GM13977 (cell line): Measurements from ENCODE around the gene FRA10AC1.
A peak's percentile ranks its signal among the peaks of the same experiment; 100 is the strongest.

Source experiments
- DNase-seq: peaks from one replicate; pipeline ENCODE4 v3.0.0; 2012; ENCODE audit warnings: low spot score
- in situ Hi-C: fragments of 300-500 bp; cut with MboI; formaldehyde crosslinking; loops from one replicate; pipeline ENCODE4 v1.12.0; 2022; ENCODE audit warnings: low sequenced_read_pairs, low pct_unique_long_range_greater_than_20kb, mixed read lengths, inconsistent platforms; ENCODE audit not compliant: unreplicated experiment
- TF ChIP-seq, protein P1 (sequence below): IDR thresholded peaks from 2 replicates; pipeline ENCODE4 v1.5.1; 2012; ENCODE audit warnings: mild to moderate bottlenecking, control low read depth; ENCODE audit not compliant: insufficient read depth; ENCODE audit errors: extremely low read depth, missing control alignments

Gene FRA10AC1, protein sequence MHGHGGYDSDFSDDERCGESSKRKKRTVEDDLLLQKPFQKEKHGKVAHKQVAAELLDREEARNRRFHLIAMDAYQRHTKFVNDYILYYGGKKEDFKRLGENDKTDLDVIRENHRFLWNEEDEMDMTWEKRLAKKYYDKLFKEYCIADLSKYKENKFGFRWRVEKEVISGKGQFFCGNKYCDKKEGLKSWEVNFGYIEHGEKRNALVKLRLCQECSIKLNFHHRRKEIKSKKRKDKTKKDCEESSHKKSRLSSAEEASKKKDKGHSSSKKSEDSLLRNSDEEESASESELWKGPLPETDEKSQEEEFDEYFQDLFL

DNA sequence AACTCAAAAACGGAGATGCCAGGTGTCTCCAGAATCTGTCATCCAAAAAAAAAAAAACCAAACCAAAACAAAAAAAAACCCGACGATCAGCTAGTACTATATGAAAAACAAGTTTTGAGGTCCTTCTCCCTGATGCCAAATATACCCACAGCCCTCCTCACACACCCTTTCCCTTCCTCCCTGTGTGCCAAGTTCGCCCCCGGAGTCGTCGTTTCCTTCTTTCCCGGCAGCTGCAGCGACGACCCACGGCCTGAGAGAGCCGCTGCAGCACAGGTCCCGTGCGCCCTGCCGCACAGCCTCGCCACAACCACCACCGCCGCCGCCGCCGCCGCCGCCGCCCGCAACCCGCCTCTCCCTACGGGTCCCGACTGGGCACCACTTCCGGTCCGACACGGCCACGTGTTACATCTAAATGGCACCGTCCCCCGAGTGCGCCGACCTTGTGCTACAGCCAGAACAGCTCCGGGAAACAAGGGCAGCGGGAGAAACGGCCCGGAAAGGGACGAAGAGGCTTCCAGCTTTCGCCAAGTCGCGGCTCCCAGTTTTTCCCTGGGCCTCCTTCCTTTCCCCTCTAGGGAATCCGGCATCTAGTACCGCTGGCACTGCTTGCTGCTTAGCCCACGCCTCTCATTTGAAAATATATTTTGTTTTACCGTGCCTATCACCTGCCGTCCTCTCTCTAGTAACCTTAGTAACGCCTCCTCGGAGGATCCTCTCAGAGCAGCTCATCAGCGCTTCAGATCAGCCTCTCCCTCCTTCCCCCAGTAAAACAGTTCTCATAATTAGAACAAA lies at the start of gene FRA10AC1:
TSS of gene FRA10AC1 (minus strand) at position 383 of the 792 bp plus-strand sequence. CDS start 2,486 bp downstream, outside the sequence.
- in situ Hi-C loops = no loop called here
- TF ChIP-seq, protein P1, sequence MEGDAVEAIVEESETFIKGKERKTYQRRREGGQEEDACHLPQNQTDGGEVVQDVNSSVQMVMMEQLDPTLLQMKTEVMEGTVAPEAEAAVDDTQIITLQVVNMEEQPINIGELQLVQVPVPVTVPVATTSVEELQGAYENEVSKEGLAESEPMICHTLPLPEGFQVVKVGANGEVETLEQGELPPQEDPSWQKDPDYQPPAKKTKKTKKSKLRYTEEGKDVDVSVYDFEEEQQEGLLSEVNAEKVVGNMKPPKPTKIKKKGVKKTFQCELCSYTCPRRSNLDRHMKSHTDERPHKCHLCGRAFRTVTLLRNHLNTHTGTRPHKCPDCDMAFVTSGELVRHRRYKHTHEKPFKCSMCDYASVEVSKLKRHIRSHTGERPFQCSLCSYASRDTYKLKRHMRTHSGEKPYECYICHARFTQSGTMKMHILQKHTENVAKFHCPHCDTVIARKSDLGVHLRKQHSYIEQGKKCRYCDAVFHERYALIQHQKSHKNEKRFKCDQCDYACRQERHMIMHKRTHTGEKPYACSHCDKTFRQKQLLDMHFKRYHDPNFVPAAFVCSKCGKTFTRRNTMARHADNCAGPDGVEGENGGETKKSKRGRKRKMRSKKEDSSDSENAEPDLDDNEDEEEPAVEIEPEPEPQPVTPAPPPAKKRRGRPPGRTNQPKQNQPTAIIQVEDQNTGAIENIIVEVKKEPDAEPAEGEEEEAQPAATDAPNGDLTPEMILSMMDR = peak; percentile 68
- peak; percentile 77 for DNase-seq

- in situ Hi-C loops = no loop called here
- no peak for DNase-seq
- TF ChIP-seq, protein P1 = no peak
Observed at GRCh38 chr10:93751832-93752231, 49.4 kb upstream of the FRA10AC1 start.

GRCh38 chr10:93751124-93751523 lies 48.7 kb upstream of the FRA10AC1 start:
- in situ Hi-C loops = no loop called here
- no peak for DNase-seq
- TF ChIP-seq, protein P1 = no peak

DNA sequence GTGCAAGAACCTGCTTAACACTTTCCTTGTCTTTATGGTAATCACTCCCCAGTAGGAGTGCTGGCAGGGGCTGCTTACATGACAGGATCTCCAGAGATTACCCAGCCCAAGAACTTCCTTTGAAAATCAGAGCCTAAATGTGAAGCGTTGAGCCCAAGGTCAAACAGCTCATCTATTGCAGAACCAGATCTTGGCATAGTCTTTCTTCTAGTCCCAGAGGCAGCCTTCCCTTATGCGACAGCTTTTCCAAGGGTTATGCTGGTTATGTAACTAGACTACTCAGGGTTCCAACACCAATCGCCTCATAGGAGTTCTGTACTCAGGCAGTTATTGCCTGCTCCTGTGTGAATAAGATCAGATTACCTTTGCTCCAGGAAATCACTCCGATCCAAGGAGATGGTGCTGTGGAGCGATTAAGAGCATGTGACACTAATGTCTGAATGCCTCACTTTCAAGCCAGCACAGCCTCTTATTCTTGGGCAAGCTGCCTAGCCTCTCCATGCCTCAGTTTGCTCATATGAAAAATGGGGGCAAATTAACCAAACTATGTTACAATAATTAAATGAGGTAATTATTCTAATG lies 46.9 kb upstream of the FRA10AC1 start:
- TF ChIP-seq, protein P1 = no peak
- in situ Hi-C loops = no loop called here
- no peak for DNase-seq

- no peak for DNase-seq
- in situ Hi-C loops = no loop called here
- TF ChIP-seq, protein P1 = peak; percentile 39
Observed at GRCh38 chr10:93746844-93747284, 44.5 kb upstream of the FRA10AC1 start.

DNA sequence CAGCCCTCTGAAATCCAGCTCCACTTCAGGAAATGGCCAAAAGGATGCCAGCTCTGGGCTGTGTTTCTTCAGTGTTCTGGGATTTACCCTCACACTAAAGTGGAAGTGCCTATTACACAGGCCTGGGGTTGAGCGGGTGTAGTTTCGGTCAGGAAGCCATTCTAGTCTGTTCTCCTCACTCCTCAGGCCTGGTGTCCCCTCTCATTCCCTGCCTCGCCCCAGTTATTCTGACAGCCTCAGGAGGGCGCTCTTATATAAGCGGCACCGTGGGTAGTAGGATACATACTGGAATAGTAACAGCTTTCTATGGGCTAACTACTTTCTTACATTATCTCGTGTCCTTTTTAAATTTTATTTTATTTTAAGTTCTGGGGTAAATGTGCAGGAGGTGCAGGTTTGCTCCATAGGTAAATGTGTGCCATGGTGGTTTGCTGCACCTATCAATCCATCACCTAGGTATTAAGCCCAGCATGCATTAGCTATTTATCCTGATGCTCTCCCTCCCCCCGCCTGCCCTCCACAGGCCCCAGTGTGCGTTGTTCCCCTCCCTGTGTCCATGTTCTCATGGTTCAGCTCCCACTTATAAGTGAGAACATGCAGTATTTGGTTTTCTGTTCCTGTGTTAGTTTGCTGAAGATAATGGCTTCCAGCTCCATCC lies 43.1 kb upstream of the FRA10AC1 start:
- no peak for DNase-seq
- in situ Hi-C loops = no loop called here

More for the DNA sequence above, 43.1 kb upstream of the FRA10AC1 start:
- TF ChIP-seq, protein P1 = peak; percentile 29
